Inferior parietal cortex (tissue), 1 donor: ENCODE data around the gene GOLGA6L10.
"Not testable (repeated sequence)": the region's sequence is repeated elsewhere in the genome, so short reads cannot be mapped to it uniquely, and the experiment has no call there.

Source experiments
- DNase-seq: peaks from one replicate; pipeline ENCODE4 v3.0.0-alpha.2; 2016; ENCODE audit errors: extremely low spot score

GOLGA6L10 gene

GRCh38 chr15:82300326-82300725, 48.9 kb downstream of the GOLGA6L10 start:
- DNase-seq: not testable (repeated sequence)

- not testable (repeated sequence) for DNase-seq
These were observed 49.8 kb downstream of the GOLGA6L10 start for GRCh38 chr15:82299511-82299914.

GRCh38 chr15:82298520-82298919, 50.8 kb downstream of the GOLGA6L10 start:
- no peak for DNase-seq

GRCh38 chr15:82298032-82298431, 51.2 kb downstream of the GOLGA6L10 start:
- no peak for DNase-seq

GRCh38 chr15:82297546-82297945, 51.7 kb downstream of the GOLGA6L10 start:
- DNase-seq: no peak

- no peak for DNase-seq
These were observed 55.1 kb downstream of the GOLGA6L10 start for GRCh38 chr15:82294061-82294690.

- DNase-seq: no peak
These were observed 57.0 kb downstream of the GOLGA6L10 start for GRCh38 chr15:82292271-82292670.
